ENCODE measurements around the gene PGAM2. TPM values are rescaled to one million over a fixed set of nuclear protein-coding genes. Genes with fewer than 3 reads are reported as not detected.
A peak's percentile ranks its signal among the peaks of the same experiment; 100 is the strongest.

The PGAM2 gene
- total RNA-seq, 2 donors from 2014 or later, result 1.2 to 1.3 TPM

DNA sequence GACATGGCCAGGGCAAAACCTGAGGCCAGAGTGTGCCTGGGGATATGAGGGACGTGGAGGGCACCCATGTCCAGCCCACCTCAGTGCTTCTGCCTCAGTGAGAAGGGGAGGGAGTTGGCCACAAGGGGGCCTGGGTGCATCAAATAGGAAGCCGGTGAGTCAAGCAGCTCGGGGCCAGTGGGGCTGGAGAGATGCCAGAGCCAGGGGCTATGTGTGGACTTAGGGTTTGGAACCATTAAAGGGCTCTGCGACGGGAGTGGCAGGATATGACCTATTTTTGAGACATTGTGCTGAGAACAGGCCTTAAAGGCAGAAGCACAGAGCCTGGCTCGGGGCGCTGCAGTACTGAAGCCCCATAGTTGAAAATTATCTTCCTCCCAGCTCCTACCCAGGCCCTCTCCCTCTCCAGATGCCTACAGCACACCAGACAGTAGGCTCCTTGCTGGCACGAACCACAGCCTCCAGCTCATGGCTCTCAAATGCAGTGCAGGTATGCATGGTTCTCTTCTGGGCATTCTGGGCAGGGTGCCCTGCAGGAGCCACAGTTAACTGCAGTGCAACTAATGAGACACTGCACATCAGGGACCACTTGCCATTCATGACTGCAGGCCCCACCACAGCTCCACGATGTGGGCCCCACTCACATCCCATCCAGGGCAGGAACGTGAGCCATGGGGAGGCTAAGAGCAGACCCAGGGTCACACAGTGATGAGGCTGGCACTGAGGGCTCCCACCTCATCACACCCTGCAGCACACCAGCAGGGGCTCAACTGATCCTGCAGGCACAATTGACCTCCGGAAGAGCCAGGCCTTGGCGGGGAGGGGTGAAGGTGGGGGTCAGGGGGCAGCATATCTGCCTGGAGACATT is 7.2 kb upstream of the PGAM2 start:
- Mint-ChIP-seq H3K9me3 (no peaks in the 10 kb centered on the region), H3K4me3 (no peak overlapping the region), H3K27me3 (ENCODE audit: insufficient read depth) (peaks cover 14% of the 10 kb centered on the region), H3K4me1 (no peaks in the 10 kb centered on the region), H3K27ac (peak overlapping the region; percentile 46), H3K36me3 (ENCODE audit: low read depth) (peaks cover 31% of the 10 kb centered on the region)
- H3K4me1 ChIP-seq (ENCODE audit: control insufficient read depth, insufficient read depth, low read length), result no peaks in the 10 kb centered on the region
- DNase-seq, result peak; percentile 92
- 74 to 78% methylated on average over 10 to 12 of the region's 12 CpGs for WGBS, 2 experiments (ENCODE audit: insufficient coverage in 1 of 2, insufficient read length in 1 of 2)
- peaks cover 14% of the 10 kb centered on the region for H3K36me3 ChIP-seq (ENCODE audit: control insufficient read depth, insufficient read depth, low read length)
- peaks cover 10% of the 10 kb centered on the region for H3K27me3 ChIP-seq (ENCODE audit: control insufficient read depth, insufficient read depth, low read length, poor library complexity, severe bottlenecking)
- H3K27ac ChIP-seq (ENCODE audit: low read depth, low read length), result no peak overlapping the region
- H3K9me3 ChIP-seq (ENCODE audit: control insufficient read depth, low read length), result no peaks in the 10 kb centered on the region
- H3K9ac ChIP-seq (ENCODE audit: extremely low read depth, low read length, poor library complexity, severe bottlenecking), result no peak overlapping the region
- no peak overlapping the region for H3K4me3 ChIP-seq (ENCODE audit: low read length)
- peak; percentile 82 for TF ChIP-seq CTCF (conservative IDR thresholded peaks at IDR 0.05)

GRCh38 chr7:44071726-44072363 is 6.5 kb upstream of the PGAM2 start:
- no peaks in the 10 kb centered on the region for H3K4me1 ChIP-seq (ENCODE audit: control insufficient read depth, insufficient read depth, low read length)
- Mint-ChIP-seq H3K27ac (no peak overlapping the region), H3K27me3 (ENCODE audit: insufficient read depth) (peaks cover 20% of the 10 kb centered on the region), H3K4me3 (no peak overlapping the region), H3K9me3 (no peaks in the 10 kb centered on the region), H3K36me3 (ENCODE audit: low read depth) (peaks cover 24% of the 10 kb centered on the region), H3K4me1 (no peaks in the 10 kb centered on the region)
- 89 to 92% methylated on average over 4 to 9 of the region's 9 CpGs for WGBS, 2 experiments (ENCODE audit: insufficient coverage in 1 of 2, insufficient read length in 1 of 2)
- H3K27me3 ChIP-seq (ENCODE audit: control insufficient read depth, insufficient read depth, low read length, poor library complexity, severe bottlenecking), result peaks cover 10% of the 10 kb centered on the region
- no peak overlapping the region for H3K27ac ChIP-seq (ENCODE audit: low read depth, low read length)
- no peak overlapping the region for H3K4me3 ChIP-seq (ENCODE audit: low read length)
- no peak for TF ChIP-seq CTCF (conservative IDR thresholded peaks at IDR 0.05)
- no peak for DNase-seq
- H3K9ac ChIP-seq (ENCODE audit: extremely low read depth, low read length, poor library complexity, severe bottlenecking), result no peak overlapping the region
- peaks cover 13% of the 10 kb centered on the region for H3K36me3 ChIP-seq (ENCODE audit: control insufficient read depth, insufficient read depth, low read length)
- no peaks in the 10 kb centered on the region for H3K9me3 ChIP-seq (ENCODE audit: control insufficient read depth, low read length)

- Mint-ChIP-seq H3K27me3 (ENCODE audit: insufficient read depth) (peaks cover 23% of the 10 kb centered on the region), H3K4me3 (no peak overlapping the region), H3K36me3 (ENCODE audit: low read depth) (peaks cover 8% of the 10 kb centered on the region), H3K4me1 (peaks cover 3% of the 10 kb centered on the region), H3K27ac (no peak overlapping the region), H3K9me3 (no peaks in the 10 kb centered on the region)
- H3K4me1 ChIP-seq (ENCODE audit: control insufficient read depth, insufficient read depth, low read length), result peaks cover 10% of the 10 kb centered on the region
- WGBS, 2 experiments (ENCODE audit: insufficient coverage in 1 of 2, insufficient read length in 1 of 2), result 87 to 90% methylated on average over 4 to 7 of the region's 7 CpGs
- TF ChIP-seq CTCF (conservative IDR thresholded peaks at IDR 0.05), result no peak
- no peak overlapping the region for H3K4me3 ChIP-seq (ENCODE audit: low read length)
- H3K27ac ChIP-seq (ENCODE audit: low read depth, low read length), result no peak overlapping the region
- H3K36me3 ChIP-seq (ENCODE audit: control insufficient read depth, insufficient read depth, low read length), result peaks cover 9% of the 10 kb centered on the region
- no peaks in the 10 kb centered on the region for H3K9me3 ChIP-seq (ENCODE audit: control insufficient read depth, low read length)
- H3K9ac ChIP-seq (ENCODE audit: extremely low read depth, low read length, poor library complexity, severe bottlenecking), result no peak overlapping the region
- DNase-seq, result no peak
- peaks cover 10% of the 10 kb centered on the region for H3K27me3 ChIP-seq (ENCODE audit: control insufficient read depth, insufficient read depth, low read length, poor library complexity, severe bottlenecking)
These were observed 2.7 kb upstream of the PGAM2 start for GRCh38 chr7:44068054-44068453.

All from endodermal cell (in vitro differentiated cells).